Measurements from ENCODE around the gene UQCRC1. TPM values are rescaled to one million over a fixed set of nuclear protein-coding genes. Genes with fewer than 3 reads are reported as not detected.
"Not testable (repeated sequence)": the region's sequence is repeated elsewhere in the genome, so short reads cannot be mapped to it uniquely, and the experiment has no call there.

The UQCRC1 gene
- total RNA-seq, 2 donors from 2014 or later = 177 to 269 TPM

- ATAC-seq (replicated peaks) = no peak
- H3K4me3 Mint-ChIP-seq = peak overlapping the region; percentile 7
- H3K36me3 Mint-ChIP-seq (ENCODE audit: low read depth) = peaks cover 96% of the 10 kb centered on the region
- no peaks in the 10 kb centered on the region for H3K4me1 Mint-ChIP-seq
- no peaks in the 10 kb centered on the region for H3K27me3 Mint-ChIP-seq
- H3K27ac Mint-ChIP-seq = no peak overlapping the region
- no peaks in the 10 kb centered on the region for H3K9me3 Mint-ChIP-seq
Observed at GRCh38 chr3:48552111-48552951, 57.1 kb downstream of the UQCRC1 start.

GRCh38 chr3:48551651-48552050 lies 57.8 kb downstream of the UQCRC1 start:
- not testable (repeated sequence) for H3K27me3 Mint-ChIP-seq; ATAC-seq (replicated peaks); H3K27ac Mint-ChIP-seq; H3K4me3 Mint-ChIP-seq; H3K9me3 Mint-ChIP-seq; H3K4me1 Mint-ChIP-seq
- peaks cover 96% of the 10 kb centered on the region for H3K36me3 Mint-ChIP-seq (ENCODE audit: low read depth)

Other genes with a start within 250 kb of the UQCRC1 start
- gene FBXW12, start 237.4 kb downstream of the UQCRC1 start, total RNA-seq = not detected
- gene PLXNB1, start 179.6 kb downstream of the UQCRC1 start, total RNA-seq = 1 to 10 TPM; 3.5 to 3.8 TPM
- 10 to 100 TPM; 15.5 to 28.4 TPM for gene CCDC51, start 169.5 kb downstream of the UQCRC1 start, total RNA-seq
- gene TMA7, start 169.4 kb downstream of the UQCRC1 start, total RNA-seq = 100 to 1,000 TPM; 181 to 328 TPM
- 10 to 100 TPM; 10.5 to 14.9 TPM for gene ATRIP, start 162.9 kb downstream of the UQCRC1 start, total RNA-seq
- 100 to 1,000 TPM; 112 to 113 TPM for gene SHISA5, start 105.5 kb downstream of the UQCRC1 start, total RNA-seq
- 100 to 1,000 TPM in 1 of 2 donors, 10 to 100 TPM in 1; 52.5 to 277 TPM for gene PFKFB4, start 52.8 kb downstream of the UQCRC1 start, total RNA-seq
- gene UCN2, start 45.9 kb downstream of the UQCRC1 start, total RNA-seq = under 1 TPM in 1 of 2 donors, not detected in 1; 0.34 TPM
- gene COL7A1, start 14.3 kb downstream of the UQCRC1 start, total RNA-seq = 1 to 10 TPM; 6.1 to 6.3 TPM
- gene TMEM89, start 12.1 kb upstream of the UQCRC1 start, total RNA-seq = 1 to 10 TPM; 1.0 to 1.1 TPM
- 10 to 100 TPM; 34.9 to 37.6 TPM for gene SLC26A6, start 25.8 kb upstream of the UQCRC1 start, total RNA-seq
- 10 to 100 TPM; 20.3 to 27.1 TPM for gene CELSR3, start 53.2 kb upstream of the UQCRC1 start, total RNA-seq
- gene NCKIPSD, start 76.3 kb upstream of the UQCRC1 start, total RNA-seq = 100 to 1,000 TPM in 1 of 2 donors, 10 to 100 TPM in 1; 58.0 to 110 TPM
- 10 to 100 TPM; 43.4 to 51.1 TPM for gene IP6K2, start 107.6 kb upstream of the UQCRC1 start, total RNA-seq
- 10 to 100 TPM; 23.1 to 44.5 TPM for gene PRKAR2A, start 238.2 kb upstream of the UQCRC1 start, total RNA-seq

Data from activated T-helper 17 cell treated with anti-CD3 and anti-CD28 coated beads, Interleukin-2, amount 50 U/mL, for 72 hours (primary cell).